Gastroesophageal sphincter (tissue), 3 donors: ENCODE measurements around the gene NCOR1.

ENCODE experiments used
- EP300 ChIP-seq: sonication (generic); formaldehyde crosslinking; IDR thresholded peaks from one replicate; pipeline ENCODE4 v1.6.1; 2017; ENCODE audit warnings: antibody characterized with exemption, mild to moderate bottlenecking
- POLR2A ChIP-seq, 2 donors: fragments of 450-650 bp; IDR thresholded peaks; one replicate each; pipeline ENCODE4 v1.6.1; 2017; ENCODE audit warnings: antibody characterized with exemption in 2 of 2, mild to moderate bottlenecking in 2 of 2, moderate library complexity in 1 of 2
- POLR2AphosphoS5 ChIP-seq: sonication (generic); formaldehyde crosslinking; IDR thresholded peaks from one replicate; pipeline ENCODE4 v1.6.1; 2017; ENCODE audit warnings: antibody characterized with exemption
- TF ChIP-seq, protein P1 (sequence below), 4 experiments: fragments of 200-600 bp in 2 of 4; fragments of 450-650 bp in 2 of 4; sonication (generic) in 1 of 4; IDR thresholded peaks; one replicate each; pipeline ENCODE4 v1.5.1; 2017 to 2019; ENCODE audit warnings: antibody characterized with exemption in 4 of 4, mild to moderate bottlenecking in 2 of 4, moderate library complexity in 2 of 4

GRCh38 chr17:16135461-16135860 lies 79.9 kb downstream of the NCOR1 start:
- TF ChIP-seq, protein P1, sequence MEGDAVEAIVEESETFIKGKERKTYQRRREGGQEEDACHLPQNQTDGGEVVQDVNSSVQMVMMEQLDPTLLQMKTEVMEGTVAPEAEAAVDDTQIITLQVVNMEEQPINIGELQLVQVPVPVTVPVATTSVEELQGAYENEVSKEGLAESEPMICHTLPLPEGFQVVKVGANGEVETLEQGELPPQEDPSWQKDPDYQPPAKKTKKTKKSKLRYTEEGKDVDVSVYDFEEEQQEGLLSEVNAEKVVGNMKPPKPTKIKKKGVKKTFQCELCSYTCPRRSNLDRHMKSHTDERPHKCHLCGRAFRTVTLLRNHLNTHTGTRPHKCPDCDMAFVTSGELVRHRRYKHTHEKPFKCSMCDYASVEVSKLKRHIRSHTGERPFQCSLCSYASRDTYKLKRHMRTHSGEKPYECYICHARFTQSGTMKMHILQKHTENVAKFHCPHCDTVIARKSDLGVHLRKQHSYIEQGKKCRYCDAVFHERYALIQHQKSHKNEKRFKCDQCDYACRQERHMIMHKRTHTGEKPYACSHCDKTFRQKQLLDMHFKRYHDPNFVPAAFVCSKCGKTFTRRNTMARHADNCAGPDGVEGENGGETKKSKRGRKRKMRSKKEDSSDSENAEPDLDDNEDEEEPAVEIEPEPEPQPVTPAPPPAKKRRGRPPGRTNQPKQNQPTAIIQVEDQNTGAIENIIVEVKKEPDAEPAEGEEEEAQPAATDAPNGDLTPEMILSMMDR (IDR thresholded peaks at IDR 0.05) = no peak
- TF ChIP-seq POLR2A (IDR thresholded peaks at IDR 0.05) (no peak), POLR2AphosphoS5 (no peak), EP300 (no peak)
